Progenitor cell of endocrine pancreas (in vitro differentiated cells): ENCODE results near the gene TESK2. TPM values are rescaled to one million over a fixed set of nuclear protein-coding genes. Genes with fewer than 3 reads are reported as not detected.
A peak's percentile ranks its signal among the peaks of the same experiment; 100 is the strongest.

Experiments
- DNase-seq: peaks from one replicate; pipeline ENCODE4 v3.0.0; 2021; ENCODE audit warnings: low spot score; ENCODE audit not compliant: unreplicated experiment
- H3K27ac Mint-ChIP-seq: 2 replicates; pipeline ENCODE4 v1.8.0; 2021; ENCODE audit warnings: mild to moderate bottlenecking, moderate library complexity, mixed read lengths
- H3K27me3 Mint-ChIP-seq: 2 replicates; pipeline ENCODE4 v1.8.0; 2021; ENCODE audit warnings: mixed read lengths
- H3K36me3 Mint-ChIP-seq: 2 replicates; pipeline ENCODE4 v1.8.0; 2022; ENCODE audit warnings: mixed read lengths; ENCODE audit not compliant: insufficient read depth
- H3K4me1 Mint-ChIP-seq: 2 replicates; pipeline ENCODE4 v1.8.0; 2021; ENCODE audit warnings: low read depth, mixed read lengths
- H3K4me3 Mint-ChIP-seq: 2 replicates; pipeline ENCODE4 v1.8.0; 2021; ENCODE audit warnings: low read depth, mild to moderate bottlenecking, moderate library complexity, mixed read lengths
- H3K9me3 Mint-ChIP-seq: 2 replicates; pipeline ENCODE4 v1.8.0; 2021; ENCODE audit warnings: low read depth, mixed read lengths
- CTCF ChIP-seq: fragments of 200-600 bp; sonication (generic); IDR thresholded peaks from one replicate; pipeline ENCODE4 v1.5.0; 2021; ENCODE audit warnings: antibody characterized with exemption, mild to moderate bottlenecking; ENCODE audit not compliant: unreplicated experiment
- total RNA-seq: library from RNA; stranded (reverse); gene quantifications from 2 replicates; pipeline ENCODE4 v1.2.1, GENCODE V29; 2021

TESK2 gene
- total RNA-seq, 1 donor from 2014 or later = 9.5 TPM

GRCh38 chr1:45332346-45332720, 158.6 kb downstream of the TESK2 start:
- Mint-ChIP-seq H3K4me3 (no peak overlapping the region), H3K36me3 (peaks cover 7% of the 10 kb centered on the region), H3K4me1 (peaks cover 24% of the 10 kb centered on the region), H3K27me3 (peaks cover 8% of the 10 kb centered on the region), H3K9me3 (no peaks in the 10 kb centered on the region), H3K27ac (no peak overlapping the region)
- no peak for DNase-seq
- no peak for TF ChIP-seq CTCF

- Mint-ChIP-seq H3K27me3 (peaks cover 8% of the 10 kb centered on the region), H3K27ac (no peak overlapping the region), H3K36me3 (peaks cover 7% of the 10 kb centered on the region), H3K4me1 (peaks cover 20% of the 10 kb centered on the region), H3K4me3 (no peak overlapping the region), H3K9me3 (no peaks in the 10 kb centered on the region)
- DNase-seq = no peak
- no peak for TF ChIP-seq CTCF
Observed at GRCh38 chr1:45331436-45332345, 159.3 kb downstream of the TESK2 start.

GRCh38 chr1:45329445-45329844, 161.5 kb downstream of the TESK2 start:
- no peak for TF ChIP-seq CTCF
- peaks cover 11% of the 10 kb centered on the region for H3K27me3 Mint-ChIP-seq
- DNase-seq = no peak
- no peaks in the 10 kb centered on the region for H3K9me3 Mint-ChIP-seq
- H3K36me3 Mint-ChIP-seq = peaks cover 6% of the 10 kb centered on the region
- no peak overlapping the region for H3K4me3 Mint-ChIP-seq
- H3K27ac Mint-ChIP-seq = no peak overlapping the region
- peaks cover 7% of the 10 kb centered on the region for H3K4me1 Mint-ChIP-seq

- Mint-ChIP-seq H3K4me1 (peaks cover 5% of the 10 kb centered on the region), H3K27ac (no peak overlapping the region), H3K27me3 (peaks cover 11% of the 10 kb centered on the region), H3K4me3 (no peak overlapping the region), H3K36me3 (peaks cover 3% of the 10 kb centered on the region), H3K9me3 (no peaks in the 10 kb centered on the region)
- no peak for TF ChIP-seq CTCF
- DNase-seq = no peak
Observed at GRCh38 chr1:45328680-45329079, 162.3 kb downstream of the TESK2 start.

GRCh38 chr1:45327644-45328515, 163.1 kb downstream of the TESK2 start:
- TF ChIP-seq CTCF = no peak
- DNase-seq = no peak
- no peak overlapping the region for H3K27ac Mint-ChIP-seq
- peaks cover 3% of the 10 kb centered on the region for H3K36me3 Mint-ChIP-seq
- peak overlapping the region; percentile 38 for H3K4me3 Mint-ChIP-seq
- peaks cover 11% of the 10 kb centered on the region for H3K27me3 Mint-ChIP-seq
- H3K4me1 Mint-ChIP-seq = peaks cover 5% of the 10 kb centered on the region
- no peaks in the 10 kb centered on the region for H3K9me3 Mint-ChIP-seq
